Neural progenitor cell (in vitro differentiated cells): Measurements from ENCODE around the gene RBM6. TPM values are rescaled to one million over a fixed set of nuclear protein-coding genes. Genes with fewer than 3 reads are reported as not detected.
"Not testable (repeated sequence)": the region's sequence is repeated elsewhere in the genome, so short reads cannot be mapped to it uniquely, and the experiment has no call there.

ENCODE experiments used
- DNase-seq: peaks from one replicate; pipeline ENCODE4 v3.0.0-alpha.2; 2016; ENCODE audit warnings: low spot score
- H2AFZ ChIP-seq: fragments of 200-600 bp; sonication (generic); replicated peaks from 2 replicates; pipeline ENCODE4 v1.6.1; 2016; ENCODE audit warnings: antibody characterized with exemption
- H3F3A ChIP-seq: fragments of 200-600 bp; sonication (generic); 2 replicates; pipeline ENCODE4 v1.6.1; 2016; ENCODE audit warnings: antibody characterized with exemption, low read depth
- H3K27ac ChIP-seq: fragments of 200-600 bp; sonication (generic); 2 replicates; pipeline ENCODE4 v1.5.1; 2016; ENCODE audit warnings: mild to moderate bottlenecking
- H3K27me3 ChIP-seq: fragments of 200-600 bp; sonication (generic); 2 replicates; pipeline ENCODE4 v1.6.1; 2016; ENCODE audit warnings: mild to moderate bottlenecking, moderate library complexity
- H3K36me3 ChIP-seq: fragments of 200-600 bp; sonication (generic); 2 replicates; pipeline ENCODE4 v1.5.1; 2016
- H3K4me1 ChIP-seq: fragments of 200-600 bp; sonication (generic); 2 replicates; pipeline ENCODE4 v1.6.1; 2016; ENCODE audit warnings: mixed run types
- H3K4me2 ChIP-seq: fragments of 200-600 bp; sonication (generic); 2 replicates; pipeline ENCODE4 v1.6.1; 2016
- H3K4me3 ChIP-seq: fragments of 200-600 bp; sonication (generic); 2 replicates; pipeline ENCODE4 v1.5.1; 2016
- H3K79me2 ChIP-seq: fragments of 200-600 bp; sonication (generic); 2 replicates; pipeline ENCODE4 v1.6.1; 2016; ENCODE audit warnings: low read depth
- H3K9ac ChIP-seq: fragments of 200-600 bp; sonication (generic); 2 replicates; pipeline ENCODE4 v1.6.1; 2016
- H3K9me3 ChIP-seq: fragments of 200-600 bp; sonication (generic); 2 replicates; pipeline ENCODE4 v1.5.1; 2016; ENCODE audit warnings: low read depth
- H4K20me1 ChIP-seq: fragments of 200-600 bp; sonication (generic); 2 replicates; pipeline ENCODE4 v1.6.1; 2016; ENCODE audit warnings: low read depth
- H3K27ac Mint-ChIP-seq: 3 replicates; pipeline ENCODE4 v1.8.0; 2021; ENCODE audit warnings: mixed read lengths
- H3K27me3 Mint-ChIP-seq: 2 replicates; pipeline ENCODE4 v1.8.0; 2022; ENCODE audit warnings: low read depth, mild to moderate bottlenecking, inconsistent platforms, moderate library complexity, mixed read lengths; ENCODE audit not compliant: insufficient read depth
- H3K36me3 Mint-ChIP-seq: 3 replicates; pipeline ENCODE4 v1.8.0; 2021; ENCODE audit warnings: mixed read lengths
- H3K4me1 Mint-ChIP-seq: 3 replicates; pipeline ENCODE4 v1.8.0; 2021; ENCODE audit warnings: mixed read lengths
- H3K4me3 Mint-ChIP-seq: 3 replicates; pipeline ENCODE4 v1.8.0; 2021; ENCODE audit warnings: mild to moderate bottlenecking, moderate library complexity, mixed read lengths
- H3K9me3 Mint-ChIP-seq: 3 replicates; pipeline ENCODE4 v1.8.0; 2020; ENCODE audit warnings: mixed read lengths
- EZH2 ChIP-seq: fragments of 200-600 bp; sonication (generic); IDR thresholded peaks from 2 replicates; pipeline ENCODE4 v1.6.1; 2017; ENCODE audit warnings: antibody characterized with exemption, mild to moderate bottlenecking, moderate library complexity
- EZH2phosphoT487 ChIP-seq: fragments of 200-600 bp; sonication (generic); IDR thresholded peaks from 2 replicates; pipeline ENCODE4 v1.6.1; 2017; ENCODE audit warnings: antibody characterized with exemption
- total RNA-seq: library from RNA; depleted of rRNA; stranded (reverse); fragments of >200 nt; gene quantifications from 2 replicates; pipeline ENCODE4 v1.2.3, GENCODE V29; 2015; ENCODE audit warnings: low replicate concordance
- TF ChIP-seq, protein P1 (sequence below): fragments of 200-600 bp; sonication (generic); IDR thresholded peaks from 2 replicates; pipeline ENCODE4 v1.5.1; 2017; ENCODE audit warnings: antibody characterized with exemption, mild to moderate bottlenecking

RBM6 gene
- total RNA-seq, 1 donor from 2014 or later: 170 TPM

GRCh38 chr3:49916686-49917085 lies 23.3 kb upstream of the RBM6 start:
- no peak overlapping the region for H3K4me3 ChIP-seq
- H3K27ac ChIP-seq: no peak overlapping the region

DNA sequence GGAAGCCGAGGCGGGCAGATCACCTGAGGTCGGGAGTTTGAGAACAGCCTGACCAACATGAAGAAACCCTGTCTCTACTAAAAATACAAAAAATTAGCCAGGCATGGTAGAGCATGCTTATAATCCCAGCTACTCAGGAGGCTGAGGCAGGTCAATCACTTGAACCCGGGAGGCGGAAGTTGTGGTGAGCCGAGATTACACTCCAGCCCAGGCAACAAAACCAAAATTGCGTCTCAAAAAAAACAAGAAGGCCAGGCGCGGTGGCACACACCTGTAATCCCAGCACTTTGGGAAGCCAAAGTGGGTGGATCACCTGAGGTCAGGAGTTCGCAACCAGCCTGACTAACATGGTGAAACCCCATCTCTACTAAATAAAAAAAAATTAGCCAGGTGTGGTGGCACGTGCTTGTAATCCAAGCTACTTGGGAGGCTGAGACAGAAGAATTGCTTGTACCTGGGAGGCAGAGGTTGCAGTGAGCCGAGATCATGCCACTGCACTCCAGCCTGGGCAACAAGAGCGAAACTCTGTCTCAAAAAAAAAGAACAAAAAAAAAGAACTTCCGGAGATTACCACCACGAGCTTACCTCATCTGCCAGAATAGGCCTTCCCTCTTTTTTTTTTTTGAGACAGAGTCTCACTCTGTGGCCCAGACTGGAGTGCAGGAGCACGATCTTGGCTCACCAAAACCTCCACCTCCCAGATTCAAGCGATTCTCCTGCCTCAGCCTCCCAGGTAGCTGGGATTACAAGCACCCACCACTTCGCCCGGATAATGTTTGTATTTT lies 22.0 kb upstream of the RBM6 start:
- H3K9ac ChIP-seq, H3K27ac ChIP-seq, H3K4me3 Mint-ChIP-seq, DNase-seq, H3K79me2 ChIP-seq, H4K20me1 ChIP-seq, H3K4me1 Mint-ChIP-seq, H3K36me3 Mint-ChIP-seq, H3K36me3 ChIP-seq, H3F3A ChIP-seq, H3K27me3 Mint-ChIP-seq, H3K9me3 Mint-ChIP-seq, H3K4me1 ChIP-seq, H3K27ac Mint-ChIP-seq, H2AFZ ChIP-seq, H3K27me3 ChIP-seq, H3K4me2 ChIP-seq, H3K9me3 ChIP-seq, H3K4me3 ChIP-seq: not testable (repeated sequence)

More at GRCh38 chr3:49916686-49917085, 23.3 kb upstream of the RBM6 start:
- Histone ChIP-seq H3K27me3 (no peaks in the 10 kb centered on the region), H3K36me3 (no peaks in the 10 kb centered on the region), H3K4me2 (no peak overlapping the region), H3K9ac (no peak overlapping the region), H2AFZ (no peak overlapping the region), H3K9me3 (no peaks in the 10 kb centered on the region), H4K20me1 (no peaks in the 10 kb centered on the region), H3K4me1 (no peaks in the 10 kb centered on the region), H3F3A (no peaks in the 10 kb centered on the region), H3K79me2 (no peaks in the 10 kb centered on the region)
- no peak for DNase-seq
- Mint-ChIP-seq H3K9me3 (no peaks in the 10 kb centered on the region), H3K36me3 (no peaks in the 10 kb centered on the region), H3K4me3 (no peak overlapping the region), H3K4me1 (no peaks in the 10 kb centered on the region), H3K27ac (peak overlapping the region; percentile 66), H3K27me3 (no peaks in the 10 kb centered on the region)
- TF ChIP-seq EZH2 (no peak), EZH2phosphoT487 (no peak)
- TF ChIP-seq, protein P1, sequence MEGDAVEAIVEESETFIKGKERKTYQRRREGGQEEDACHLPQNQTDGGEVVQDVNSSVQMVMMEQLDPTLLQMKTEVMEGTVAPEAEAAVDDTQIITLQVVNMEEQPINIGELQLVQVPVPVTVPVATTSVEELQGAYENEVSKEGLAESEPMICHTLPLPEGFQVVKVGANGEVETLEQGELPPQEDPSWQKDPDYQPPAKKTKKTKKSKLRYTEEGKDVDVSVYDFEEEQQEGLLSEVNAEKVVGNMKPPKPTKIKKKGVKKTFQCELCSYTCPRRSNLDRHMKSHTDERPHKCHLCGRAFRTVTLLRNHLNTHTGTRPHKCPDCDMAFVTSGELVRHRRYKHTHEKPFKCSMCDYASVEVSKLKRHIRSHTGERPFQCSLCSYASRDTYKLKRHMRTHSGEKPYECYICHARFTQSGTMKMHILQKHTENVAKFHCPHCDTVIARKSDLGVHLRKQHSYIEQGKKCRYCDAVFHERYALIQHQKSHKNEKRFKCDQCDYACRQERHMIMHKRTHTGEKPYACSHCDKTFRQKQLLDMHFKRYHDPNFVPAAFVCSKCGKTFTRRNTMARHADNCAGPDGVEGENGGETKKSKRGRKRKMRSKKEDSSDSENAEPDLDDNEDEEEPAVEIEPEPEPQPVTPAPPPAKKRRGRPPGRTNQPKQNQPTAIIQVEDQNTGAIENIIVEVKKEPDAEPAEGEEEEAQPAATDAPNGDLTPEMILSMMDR: no peak

- Mint-ChIP-seq H3K4me3 (no peak overlapping the region), H3K36me3 (peaks cover 2% of the 10 kb centered on the region), H3K27me3 (no peaks in the 10 kb centered on the region), H3K9me3 (no peaks in the 10 kb centered on the region), H3K4me1 (peaks cover 5% of the 10 kb centered on the region), H3K27ac (no peak overlapping the region)
- Histone ChIP-seq H4K20me1 (no peaks in the 10 kb centered on the region), H3K36me3 (no peaks in the 10 kb centered on the region), H3K9ac (no peak overlapping the region), H3K27ac (no peak overlapping the region), H2AFZ (no peak overlapping the region), H3K79me2 (no peaks in the 10 kb centered on the region), H3K4me1 (no peaks in the 10 kb centered on the region), H3K4me2 (no peak overlapping the region), H3K27me3 (no peaks in the 10 kb centered on the region), H3K9me3 (no peaks in the 10 kb centered on the region), H3K4me3 (no peak overlapping the region), H3F3A (peaks cover 6% of the 10 kb centered on the region)
- DNase-seq: no peak
- no peak for TF ChIP-seq EZH2
- TF ChIP-seq, protein P1: no peak
- TF ChIP-seq EZH2phosphoT487: no peak
Measured at GRCh38 chr3:49924683-49925082, 15.3 kb upstream of the RBM6 start.

DNA sequence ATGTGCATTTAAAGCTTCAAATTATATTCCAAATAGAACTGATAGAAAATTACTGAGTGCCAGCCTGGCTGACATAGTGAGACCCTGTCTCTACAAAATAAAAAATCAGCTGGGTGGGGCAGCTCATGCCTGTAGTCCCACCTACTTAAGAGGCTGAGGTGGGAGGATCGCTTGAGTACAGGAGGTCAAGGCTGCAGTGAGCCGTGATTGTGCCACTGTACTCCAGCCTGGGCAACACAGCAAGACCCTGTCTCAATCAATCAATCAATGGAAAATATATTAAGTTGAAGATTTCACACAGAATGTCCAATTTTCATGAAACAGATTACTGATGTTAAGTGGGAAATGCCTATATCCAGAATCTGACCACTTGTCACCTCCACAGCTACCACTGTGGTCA lies 14.5 kb upstream of the RBM6 start:
- TF ChIP-seq EZH2phosphoT487: no peak

More for the DNA sequence above, 14.5 kb upstream of the RBM6 start:
- no peaks in the 10 kb centered on the region for H3K9me3 ChIP-seq
- no peaks in the 10 kb centered on the region for H4K20me1 ChIP-seq
- no peaks in the 10 kb centered on the region for H3K79me2 ChIP-seq
- H3K9ac ChIP-seq: no peak overlapping the region
- no peak overlapping the region for H3K4me3 ChIP-seq
- H3K4me1 ChIP-seq: peaks cover 6% of the 10 kb centered on the region
- no peak for DNase-seq
- no peak overlapping the region for H2AFZ ChIP-seq
- no peaks in the 10 kb centered on the region for H3K27me3 ChIP-seq
- H3K27ac ChIP-seq: no peak overlapping the region
- no peaks in the 10 kb centered on the region for H3K9me3 Mint-ChIP-seq
- H3K27me3 Mint-ChIP-seq: peaks cover 4% of the 10 kb centered on the region
- H3K36me3 ChIP-seq: no peaks in the 10 kb centered on the region
- H3K36me3 Mint-ChIP-seq: peaks cover 2% of the 10 kb centered on the region
- H3K27ac Mint-ChIP-seq: no peak overlapping the region
- H3F3A ChIP-seq: peaks cover 14% of the 10 kb centered on the region
- peaks cover 12% of the 10 kb centered on the region for H3K4me1 Mint-ChIP-seq
- H3K4me3 Mint-ChIP-seq: no peak overlapping the region
- no peak overlapping the region for H3K4me2 ChIP-seq
